DND-41 (cell line): ENCODE measurements around the gene LY9.

Source experiments
- ATAC-seq: fragments of 200-7000 bp; cut with Tn5 transposase; 3 replicates; pipeline ENCODE4 v1.9.1; 2021; ENCODE audit warnings: low read depth; ENCODE audit not compliant: insufficient read depth
- DNase-seq: peaks from one replicate; pipeline ENCODE4 v3.0.0-alpha.2; 2020
- H2AFZ ChIP-seq: 2 replicates; pipeline ENCODE4 v1.6.0; 2012; ENCODE audit warnings: low read depth, low read length
- H3K27ac ChIP-seq: 2 replicates; pipeline ENCODE4 v1.5.1; 2012; ENCODE audit warnings: low read length, inconsistent platforms
- H3K27me3 ChIP-seq: fragments of 200-600 bp; sonication (generic); 2 replicates; pipeline ENCODE4 v1.6.0; 2012; ENCODE audit warnings: low read length, mild to moderate bottlenecking, inconsistent platforms; ENCODE audit not compliant: insufficient read depth, poor library complexity
- H3K36me3 ChIP-seq: 2 replicates; pipeline ENCODE4 v1.5.1; 2012; ENCODE audit warnings: low read length, inconsistent platforms; ENCODE audit not compliant: insufficient read depth
- H3K4me1 ChIP-seq: 2 replicates; pipeline ENCODE4 v1.5.1; 2012; ENCODE audit warnings: mild to moderate bottlenecking, low read length; ENCODE audit not compliant: insufficient read depth
- H3K4me2 ChIP-seq: 2 replicates; pipeline ENCODE4 v1.6.0; 2012; ENCODE audit warnings: mild to moderate bottlenecking, moderate library complexity, low read length, inconsistent platforms; ENCODE audit not compliant: insufficient read depth
- H3K4me3 ChIP-seq, 2 experiments: fragments of 200-600 bp in 1 of 2; shearing (Covaris generic) in 1 of 2; 2 replicates each; pipeline ENCODE4 v1.5.1; 2012 to 2016; ENCODE audit warnings: inconsistent platforms in 2 of 2, low read length in 2 of 2, mild to moderate bottlenecking in 2 of 2, low read depth in 1 of 2, moderate library complexity in 1 of 2
- H3K79me2 ChIP-seq: 2 replicates; pipeline ENCODE4 v1.6.0; 2012; ENCODE audit warnings: low read length, inconsistent platforms; ENCODE audit not compliant: insufficient read depth
- H3K9ac ChIP-seq: 2 replicates; pipeline ENCODE4 v1.6.0; 2012; ENCODE audit warnings: low read depth, mild to moderate bottlenecking, inconsistent platforms, low read length, moderate library complexity
- H3K9me3 ChIP-seq: 2 replicates; pipeline ENCODE4 v1.5.1; 2012; ENCODE audit warnings: low read length, moderate library complexity, mild to moderate bottlenecking, inconsistent platforms; ENCODE audit not compliant: insufficient read depth, severe bottlenecking
- H4K20me1 ChIP-seq: 2 replicates; pipeline ENCODE4 v1.6.0; 2012; ENCODE audit warnings: low read length; ENCODE audit not compliant: insufficient read depth
- EZH2 ChIP-seq: IDR thresholded peaks from 3 replicates; pipeline ENCODE4 v1.6.1; 2012; ENCODE audit warnings: borderline replicate concordance, low read depth, mild to moderate bottlenecking, moderate library complexity, low read length, inconsistent platforms; ENCODE audit not compliant: severe bottlenecking
- TF ChIP-seq, protein P1 (sequence below): IDR thresholded peaks from 2 replicates; pipeline ENCODE4 v1.5.1; 2012; ENCODE audit warnings: borderline replicate concordance, low read length, moderate library complexity, mild to moderate bottlenecking; ENCODE audit not compliant: poor library complexity, severe bottlenecking; ENCODE audit errors: extremely low read depth

LY9 gene

DNA sequence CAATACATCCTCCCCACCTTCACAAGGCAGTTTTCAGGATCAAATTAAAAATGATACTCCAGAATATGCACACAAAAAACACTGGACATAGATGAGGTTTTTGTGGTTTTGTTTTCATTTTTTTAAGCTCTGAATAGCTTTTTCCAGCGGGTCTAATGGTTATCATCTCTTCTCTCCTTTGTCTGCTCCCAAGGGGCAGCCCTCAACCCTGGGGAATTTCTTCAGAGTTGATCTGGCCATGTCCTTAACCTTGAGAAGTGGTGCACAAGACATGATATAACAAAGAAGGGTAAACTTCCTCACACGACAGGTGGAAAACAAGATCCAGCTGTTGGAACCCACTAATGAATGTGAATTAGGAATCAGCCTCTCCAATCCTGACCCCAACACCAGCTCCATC lies 68.2 kb downstream of the LY9 start:
- Histone ChIP-seq H3K4me2 (no peak overlapping the region), H4K20me1 (no peaks in the 10 kb centered on the region), H3K4me3 (no peak overlapping the region), H2AFZ (no peak overlapping the region), H3K27ac (no peak overlapping the region), H3K9me3 (no peaks in the 10 kb centered on the region), H3K9ac (no peak overlapping the region), H3K27me3 (no peaks in the 10 kb centered on the region), H3K4me1 (no peaks in the 10 kb centered on the region), H3K79me2 (no peaks in the 10 kb centered on the region), H3K36me3 (no peaks in the 10 kb centered on the region)
- TF ChIP-seq, protein P1, sequence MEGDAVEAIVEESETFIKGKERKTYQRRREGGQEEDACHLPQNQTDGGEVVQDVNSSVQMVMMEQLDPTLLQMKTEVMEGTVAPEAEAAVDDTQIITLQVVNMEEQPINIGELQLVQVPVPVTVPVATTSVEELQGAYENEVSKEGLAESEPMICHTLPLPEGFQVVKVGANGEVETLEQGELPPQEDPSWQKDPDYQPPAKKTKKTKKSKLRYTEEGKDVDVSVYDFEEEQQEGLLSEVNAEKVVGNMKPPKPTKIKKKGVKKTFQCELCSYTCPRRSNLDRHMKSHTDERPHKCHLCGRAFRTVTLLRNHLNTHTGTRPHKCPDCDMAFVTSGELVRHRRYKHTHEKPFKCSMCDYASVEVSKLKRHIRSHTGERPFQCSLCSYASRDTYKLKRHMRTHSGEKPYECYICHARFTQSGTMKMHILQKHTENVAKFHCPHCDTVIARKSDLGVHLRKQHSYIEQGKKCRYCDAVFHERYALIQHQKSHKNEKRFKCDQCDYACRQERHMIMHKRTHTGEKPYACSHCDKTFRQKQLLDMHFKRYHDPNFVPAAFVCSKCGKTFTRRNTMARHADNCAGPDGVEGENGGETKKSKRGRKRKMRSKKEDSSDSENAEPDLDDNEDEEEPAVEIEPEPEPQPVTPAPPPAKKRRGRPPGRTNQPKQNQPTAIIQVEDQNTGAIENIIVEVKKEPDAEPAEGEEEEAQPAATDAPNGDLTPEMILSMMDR: no peak
- no peak for TF ChIP-seq EZH2
- ATAC-seq (no peak), DNase-seq (no peak)

DNA sequence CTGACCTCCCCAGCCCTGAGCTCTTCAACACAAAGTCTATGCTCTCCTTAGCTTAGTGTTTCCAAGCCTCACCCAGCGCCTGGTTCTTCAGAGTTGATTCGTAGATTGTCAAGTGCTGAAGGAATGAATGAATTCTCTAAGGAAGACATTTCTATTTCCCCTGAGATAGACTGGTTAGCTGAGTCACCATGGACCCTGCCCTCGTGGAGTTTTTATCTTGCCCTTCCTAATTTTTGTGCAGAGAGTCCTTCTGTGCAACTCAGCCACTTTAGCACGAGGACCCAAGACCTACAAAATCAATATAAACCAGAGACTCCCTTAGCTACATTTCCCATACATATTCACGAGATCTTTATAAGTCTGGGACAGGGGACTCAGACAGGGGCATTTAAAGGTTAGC lies 69.4 kb downstream of the LY9 start:
- H3K36me3 ChIP-seq: no peaks in the 10 kb centered on the region
- no peaks in the 10 kb centered on the region for H3K79me2 ChIP-seq
- H3K4me2 ChIP-seq: no peak overlapping the region
- no peaks in the 10 kb centered on the region for H3K9me3 ChIP-seq
- no peaks in the 10 kb centered on the region for H4K20me1 ChIP-seq
- ATAC-seq: no peak
- no peak overlapping the region for H3K9ac ChIP-seq
- no peak overlapping the region for H3K4me3 ChIP-seq
- H2AFZ ChIP-seq: no peak overlapping the region
- DNase-seq: no peak
- TF ChIP-seq, protein P1: no peak
- TF ChIP-seq EZH2: no peak
- no peaks in the 10 kb centered on the region for H3K27me3 ChIP-seq
- no peak overlapping the region for H3K27ac ChIP-seq
- no peaks in the 10 kb centered on the region for H3K4me1 ChIP-seq

DNA sequence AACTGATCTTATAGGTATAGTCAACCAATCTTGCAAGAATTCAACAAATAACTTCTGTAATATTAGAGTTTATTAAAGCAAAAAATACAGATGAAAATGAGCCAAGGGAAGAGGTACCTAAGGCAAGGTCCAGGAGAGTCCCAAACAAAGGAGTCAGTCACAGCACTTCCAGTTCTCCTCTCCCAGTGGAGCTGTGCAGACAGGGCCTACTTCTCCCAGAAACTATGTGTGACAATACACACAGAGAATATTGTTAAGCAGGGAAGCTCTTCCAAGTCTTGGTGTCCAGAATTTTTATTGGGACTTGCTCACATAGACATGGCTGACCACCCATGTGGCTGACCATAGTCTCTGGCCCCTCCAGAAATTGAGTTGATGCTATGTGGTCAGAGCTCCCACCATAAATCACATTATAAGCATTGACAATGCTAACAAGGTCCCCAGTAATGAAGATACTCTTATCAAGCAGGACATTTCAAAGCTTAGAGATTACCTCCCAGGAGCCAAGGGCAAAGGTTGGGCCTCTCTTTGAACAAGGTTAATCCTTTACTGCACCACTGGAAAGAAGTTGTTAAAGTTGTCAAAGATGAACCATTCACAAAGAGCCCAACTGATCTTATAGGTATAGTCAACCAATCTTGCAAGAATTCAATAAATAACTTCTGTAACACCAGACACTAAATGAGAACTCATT lies 70.2 kb downstream of the LY9 start:
- Histone ChIP-seq H3K4me3 (no peak overlapping the region), H3K36me3 (no peaks in the 10 kb centered on the region), H3K9me3 (no peaks in the 10 kb centered on the region), H3K4me1 (no peaks in the 10 kb centered on the region), H3K4me2 (no peak overlapping the region), H3K79me2 (no peaks in the 10 kb centered on the region), H3K27ac (no peak overlapping the region), H2AFZ (no peak overlapping the region), H4K20me1 (no peaks in the 10 kb centered on the region), H3K27me3 (no peaks in the 10 kb centered on the region), H3K9ac (no peak overlapping the region)
- TF ChIP-seq, protein P1: no peak
- no peak for TF ChIP-seq EZH2
- DNase-seq: no peak
- ATAC-seq: no peak
